SK-N-SH (cell line): ENCODE data around the gene TMEM126B. TPM values are rescaled to one million over a fixed set of nuclear protein-coding genes. Genes with fewer than 3 reads are reported as not detected.

Experiments
- CTCF ChIA-PET: fragments of 300-600, 350-600 bp; formaldehyde crosslinking; extraction: SDS; loops from one replicate; lab custom pipeline; 2021; lab: Yijun Ruan, JAX
- POLR2A ChIA-PET: fragments of 350-600 bp; sonication (Branson Sonifier 250); formaldehyde crosslinking; extraction: SDS; loops from one replicate; lab custom pipeline; 2020; ENCODE audit warnings: antibody characterized with exemption, inconsistent platforms; lab: Yijun Ruan, JAX
- DNase-seq: peaks from one replicate; pipeline ENCODE4 v3.0.0; 2012
- H2AFZ ChIP-seq: fragments of 200-600 bp; sonication (generic); 2 replicates; pipeline ENCODE4 v1.8.1; 2016; ENCODE audit warnings: antibody characterized with exemption, mild to moderate bottlenecking, low read depth
- H3F3A ChIP-seq: fragments of 200-600 bp; sonication (generic); replicated peaks from 2 replicates; pipeline ENCODE3; 2016; ENCODE audit warnings: antibody characterized with exemption, mild to moderate bottlenecking; ENCODE audit not compliant: insufficient read depth
- H3K27ac ChIP-seq, 2 experiments: fragments of 200-500 bp in 1 of 2; fragments of 200-600 bp in 1 of 2; sonication (Bioruptor generic) in 1 of 2; sonication (generic), shearing (Covaris generic) in 1 of 2; 2 replicates each; pipeline versions ENCODE4 v1.5.1 to v1.6.1; 2014 to 2016; ENCODE audit warnings: low read depth in 2 of 2, inconsistent platforms in 1 of 2, low read length in 1 of 2, mild to moderate bottlenecking in 1 of 2, mixed read lengths in 1 of 2
- H3K27me3 ChIP-seq: fragments of 200-600 bp; sonication (generic), shearing (Covaris generic); 2 replicates; pipeline ENCODE4 v1.6.1; 2016; ENCODE audit warnings: mixed run types; ENCODE audit not compliant: insufficient read depth
- H3K36me3 ChIP-seq, 2 experiments: fragments of 200-500 bp in 1 of 2; fragments of 200-600 bp in 1 of 2; sonication (Bioruptor generic) in 1 of 2; sonication (generic) in 1 of 2; replicated peaks in 1 of 2; 2 replicates each; pipeline versions ENCODE3 to v1.5.1; 2014 to 2016; ENCODE audit warnings: low read length in 1 of 2, mild to moderate bottlenecking in 1 of 2; ENCODE audit not compliant: insufficient read depth in 2 of 2, control insufficient read depth in 1 of 2
- H3K4me1 ChIP-seq, 2 experiments: fragments of 200-500 bp in 1 of 2; fragments of 200-600 bp in 1 of 2; sonication (Bioruptor generic) in 1 of 2; sonication (generic), shearing (Covaris generic) in 1 of 2; 2 replicates each; pipeline versions ENCODE4 v1.5.1 to v1.6.1; 2014 to 2016; ENCODE audit warnings: low read depth in 1 of 2, low read length in 1 of 2, mixed run types in 1 of 2; ENCODE audit not compliant: insufficient read depth in 2 of 2, control insufficient read depth in 1 of 2
- H3K4me2 ChIP-seq: fragments of 200-600 bp; sonication (generic), shearing (Covaris generic); 2 replicates; pipeline ENCODE4 v1.6.1; 2017; ENCODE audit warnings: mixed run types
- H3K4me3 ChIP-seq, 2 experiments: fragments of 200-500 bp in 1 of 2; fragments of 200-600 bp in 1 of 2; sonication (Bioruptor generic) in 1 of 2; sonication (generic), shearing (Covaris generic) in 1 of 2; 2 replicates each; pipeline versions ENCODE4 v1.5.1 to v1.8.1; 2014 to 2016; ENCODE audit warnings: low read depth in 2 of 2, inconsistent platforms in 1 of 2, low read length in 1 of 2, mild to moderate bottlenecking in 1 of 2, mixed read lengths in 1 of 2, moderate library complexity in 1 of 2
- H3K79me2 ChIP-seq: fragments of 200-600 bp; sonication (generic); 2 replicates; pipeline ENCODE4 v1.8.1; 2017; ENCODE audit warnings: mild to moderate bottlenecking; ENCODE audit not compliant: insufficient read depth
- H3K9ac ChIP-seq: fragments of 200-600 bp; sonication (generic); 2 replicates; pipeline ENCODE4 v1.6.1; 2017; ENCODE audit warnings: mixed run types
- H3K9me2 ChIP-seq: fragments of 200-600 bp; sonication (generic); 2 replicates; pipeline ENCODE4 v1.6.1; 2017; ENCODE audit warnings: mixed run types
- H3K9me3 ChIP-seq: fragments of 200-600 bp; sonication (generic); 2 replicates; pipeline ENCODE4 v1.6.1; 2017; ENCODE audit warnings: mixed run types, mild to moderate bottlenecking, moderate library complexity
- H4K20me1 ChIP-seq: fragments of 200-600 bp; sonication (generic); 2 replicates; pipeline ENCODE4 v1.6.1; 2017; ENCODE audit warnings: mild to moderate bottlenecking, mixed run types; ENCODE audit not compliant: insufficient read depth
- CTCF ChIP-seq: fragments of 200-600 bp; sonication (generic); IDR thresholded peaks from 2 replicates; pipeline ENCODE4 v1.6.1; 2017; ENCODE audit warnings: antibody characterized with exemption, mild to moderate bottlenecking, moderate library complexity
- EZH2phosphoT487 ChIP-seq: fragments of 200-600 bp; sonication (generic); IDR thresholded peaks from 2 replicates; pipeline ENCODE4 v1.6.1; 2017; ENCODE audit warnings: low read depth, mixed run types, mild to moderate bottlenecking, antibody characterized with exemption, moderate library complexity, borderline replicate concordance
- FOSL2 ChIP-seq: IDR thresholded peaks from 2 replicates; pipeline ENCODE4 v1.4.0; 2012; ENCODE audit warnings: low read depth, mild to moderate bottlenecking, moderate library complexity, borderline replicate concordance
- MEF2A ChIP-seq: IDR thresholded peaks from 2 replicates; pipeline ENCODE4 v1.4.0; 2012; ENCODE audit warnings: low read depth, borderline replicate concordance
- NFIC ChIP-seq: IDR thresholded peaks from 2 replicates; pipeline ENCODE4 v1.4.0; 2012; ENCODE audit warnings: borderline replicate concordance
- NRF1 ChIP-seq: IDR thresholded peaks from 2 replicates; pipeline ENCODE4 v1.6.1; 2012; ENCODE audit warnings: low read depth, mild to moderate bottlenecking, low read length
- PBX3 ChIP-seq: IDR thresholded peaks from 2 replicates; pipeline ENCODE4; 2012
- RAD21 ChIP-seq: IDR thresholded peaks from 2 replicates; pipeline ENCODE4 v1.6.1; 2012; ENCODE audit warnings: mild to moderate bottlenecking, low read length
- SMC3 ChIP-seq: IDR thresholded peaks from 2 replicates; pipeline ENCODE4 v1.6.1; 2012; ENCODE audit warnings: low read depth, low read length, improper control_type of control experiment
- TCF12 ChIP-seq: IDR thresholded peaks from 2 replicates; pipeline ENCODE4 v1.4.0; 2012
- USF2 ChIP-seq: fragments of 150-350 bp; IDR thresholded peaks from 2 replicates; pipeline ENCODE4 v1.6.1; 2017; ENCODE audit warnings: antibody characterized with exemption, low read length, low read depth, borderline replicate concordance
- WGBS: methylation state at CpG from one replicate; pipeline ENCODE4 v1.1.6; 2017; ENCODE audit warnings: low lambda C conversion rate; 5-methylcytosine and 5-hydroxymethylcytosine counted together
- polyA plus RNA-seq, 3 experiments: library from polyadenylated mRNA; depleted of rRNA; stranded (reverse); fragments of >200 nt; gene quantifications; 2 replicates each; pipeline ENCODE4 v1.2.3, GENCODE V29; 2012

Gene TMEM126B
- polyA plus RNA-seq, 1 of the 3 experiments (the other 2 are of a cell fraction) = 27.7 TPM

GRCh38 chr11:85589373-85589772 is 39.0 kb upstream of the TMEM126B start:
- no peak overlapping the region for H3K4me3 ChIP-seq
- H3F3A ChIP-seq = no peaks in the 10 kb centered on the region
- H3K9me2 ChIP-seq = no peaks in the 10 kb centered on the region
- no peak overlapping the region for H3K4me2 ChIP-seq
- H3K27me3 ChIP-seq = no peaks in the 10 kb centered on the region
- H3K9me3 ChIP-seq = no peaks in the 10 kb centered on the region
- no peak overlapping the region for H2AFZ ChIP-seq
- ChIA-PET CTCF (interaction anchor here (1.2 to 1.5 kb wide), 2 partner anchors 13 to 266 kb away, joined by 3 read pairs; partner anchors contain the start of gene CCDC83), POLR2A (no interaction called here)
- no peaks in the 10 kb centered on the region for H3K4me1 ChIP-seq
- H3K79me2 ChIP-seq = no peaks in the 10 kb centered on the region
- no peaks in the 10 kb centered on the region for H3K36me3 ChIP-seq
- TF ChIP-seq TCF12 = no peak
- 36% methylated on average over 3 of the region's 3 CpGs for WGBS
- H3K27ac ChIP-seq = no peak overlapping the region
- H4K20me1 ChIP-seq = no peaks in the 10 kb centered on the region
- no peak overlapping the region for H3K9ac ChIP-seq
- DNase-seq = no peak

- H3K9me3 ChIP-seq = no peaks in the 10 kb centered on the region
- no peaks in the 10 kb centered on the region for H3K9me2 ChIP-seq
- no peaks in the 10 kb centered on the region for H3K27me3 ChIP-seq
- POLR2A ChIA-PET = no interaction called here
- TF ChIP-seq NFIC (no peak), RAD21 (peak; percentile 55), USF2 (no peak), MEF2A (no peak), SMC3 (0 out of 2 replicates have a peak, but pooled peaks have one; percentile 9), CTCF (peak; percentile 59), PBX3 (no peak), FOSL2 (no peak), EZH2phosphoT487 (no peak), NRF1 (no peak)
- TF ChIP-seq, all 33 proteins: peak for 3
- H3K9ac ChIP-seq = no peak overlapping the region
- H4K20me1 ChIP-seq = no peaks in the 10 kb centered on the region
- CTCF ChIA-PET = interaction anchor here (0.7 to 1.6 kb wide), 5 partner anchors 235 to 1033 kb away, joined by 3 to 5 read pairs (median 3); partner anchors contain the start of gene CCDC83
- H3K36me3 ChIP-seq = no peaks in the 10 kb centered on the region
- no peak overlapping the region for H2AFZ ChIP-seq
- no peak overlapping the region for H3K4me2 ChIP-seq
- H3K27ac ChIP-seq = no peak overlapping the region
- WGBS = 44% methylated on average over 4 of the region's 4 CpGs
- no peaks in the 10 kb centered on the region for H3K4me1 ChIP-seq
- no peaks in the 10 kb centered on the region for H3F3A ChIP-seq
- no peak overlapping the region; a peak in 1 of 4 replicates for H3K4me3 ChIP-seq
- H3K79me2 ChIP-seq = no peaks in the 10 kb centered on the region
- DNase-seq = peak; percentile 7
These were observed 37.4 kb upstream of the TMEM126B start for GRCh38 chr11:85590848-85591483.
